GM19035 (cell line): ENCODE results near the gene RPL18.
"Not testable (repeated sequence)": the region's sequence is repeated elsewhere in the genome, so short reads cannot be mapped to it uniquely, and the experiment has no call there.

Experiments used
- ATAC-seq: cut with Tn5 transposase; IDR thresholded peaks from one replicate; pipeline ENCODE4 v1.9.1; 2021; ENCODE audit not compliant: unreplicated experiment

Gene RPL18

DNA sequence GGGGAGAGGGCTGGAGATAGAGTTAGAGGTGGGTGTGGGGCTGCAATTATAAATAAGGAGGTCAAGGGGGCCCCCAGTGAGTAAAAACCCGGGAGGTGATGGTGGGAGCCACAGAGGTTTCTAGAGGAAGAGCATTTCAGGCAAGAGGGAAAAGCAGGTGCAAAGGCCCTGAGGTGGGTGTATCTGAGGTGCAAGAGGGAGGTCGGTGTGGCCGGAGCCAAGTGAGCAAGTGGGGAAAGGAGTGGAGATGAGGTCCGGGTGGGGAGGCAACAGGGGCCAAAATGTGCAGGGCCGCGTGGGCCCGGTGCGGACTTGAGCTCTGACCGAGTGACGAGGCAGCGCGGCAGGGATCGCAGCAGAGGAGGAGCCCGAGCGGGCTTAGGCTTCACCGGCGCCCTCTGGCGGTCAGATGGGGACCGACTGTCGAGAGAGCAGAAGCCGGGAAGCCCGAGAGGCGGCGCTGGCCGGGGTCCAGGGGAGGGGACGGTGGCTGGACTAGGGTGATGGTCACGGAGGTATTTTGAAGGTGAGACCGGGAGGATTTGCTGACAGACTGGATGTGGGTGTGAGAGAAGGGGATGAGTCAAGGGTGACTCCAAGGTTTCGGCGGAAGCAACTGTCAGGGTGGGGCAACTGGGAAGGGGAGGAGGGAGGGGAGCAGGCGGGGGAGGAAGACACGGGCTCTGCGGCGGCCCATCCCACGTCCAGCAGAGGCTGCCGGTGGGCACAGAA is 30.1 kb downstream of the RPL18 start:
- no peak for ATAC-seq

DNA sequence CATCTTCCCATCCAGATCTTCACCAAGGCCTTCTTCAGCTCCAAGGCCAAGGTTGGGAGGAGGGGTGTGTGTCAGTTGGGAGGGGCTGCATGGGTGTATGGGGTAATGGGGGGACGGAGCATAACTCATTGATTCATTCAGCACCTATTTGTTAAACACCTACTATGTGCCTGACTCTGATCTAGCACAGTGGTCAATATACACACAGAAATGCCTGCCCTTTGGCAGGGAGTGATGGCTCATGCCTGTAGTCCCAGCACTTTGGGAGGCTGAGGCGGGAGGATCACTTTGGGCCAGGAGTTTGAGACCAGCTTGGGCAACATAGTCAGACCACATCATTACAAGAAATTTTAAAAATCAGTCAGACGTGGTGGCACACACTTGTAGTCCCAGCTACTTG is 31.6 kb downstream of the RPL18 start:
- no peak for ATAC-seq

DNA sequence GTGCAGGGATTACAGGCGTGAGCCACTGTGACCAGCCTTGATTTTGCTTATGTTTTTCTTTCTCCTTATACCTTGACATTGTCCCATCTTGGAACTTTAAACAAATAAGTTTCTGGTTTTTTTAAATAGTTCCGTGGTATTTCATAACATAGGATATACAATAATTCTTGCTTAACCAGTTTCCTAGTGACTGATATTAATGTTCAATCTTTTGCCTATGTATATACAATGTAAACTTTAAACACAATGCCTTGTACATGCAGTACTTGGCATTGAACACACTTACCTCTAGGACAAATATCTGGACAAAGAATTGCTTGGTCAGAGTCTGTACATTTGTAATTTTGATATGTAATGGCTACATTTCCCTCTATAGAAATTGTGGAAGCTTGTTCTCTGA is 36.8 kb downstream of the RPL18 start:
- ATAC-seq: no peak

DNA sequence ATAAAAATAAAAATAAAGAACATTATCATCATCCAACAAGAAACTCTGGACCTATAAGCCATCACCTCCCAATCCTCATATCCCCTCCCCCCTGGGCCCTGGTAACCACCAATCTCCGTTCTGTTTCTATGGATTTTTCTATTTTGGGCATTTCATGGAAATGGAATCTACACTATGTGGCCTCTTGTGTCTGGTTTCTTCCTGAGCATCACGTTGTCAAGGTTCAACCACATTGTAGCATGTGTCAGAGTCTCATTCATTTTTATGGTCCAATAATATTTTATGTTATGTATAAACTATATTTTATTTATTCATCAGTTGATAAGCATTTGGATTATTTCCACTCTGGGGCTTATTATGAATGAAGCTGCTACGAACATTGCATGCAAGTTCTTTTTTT is 40.1 kb downstream of the RPL18 start:
- no peak for ATAC-seq

DNA sequence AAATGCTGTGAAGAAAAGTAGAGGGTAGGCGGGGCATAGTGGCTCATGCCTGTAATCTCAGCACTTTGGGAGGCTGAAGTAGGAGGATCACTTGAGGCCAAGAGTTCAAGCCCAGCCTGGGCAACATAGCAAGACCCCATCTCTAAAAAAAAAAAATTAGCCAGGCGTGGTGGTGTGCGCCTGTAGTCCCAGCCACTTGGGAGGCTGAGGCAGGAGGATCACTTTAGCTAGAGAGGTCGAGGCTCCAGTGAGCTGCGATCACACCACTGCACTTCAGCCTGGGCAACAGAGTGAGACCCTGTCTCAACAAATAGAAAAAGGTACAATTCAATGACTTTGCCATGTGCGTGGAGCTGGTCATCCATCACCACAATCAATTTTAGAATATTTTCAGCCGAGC is 41.1 kb downstream of the RPL18 start:
- ATAC-seq: not testable (repeated sequence)

DNA sequence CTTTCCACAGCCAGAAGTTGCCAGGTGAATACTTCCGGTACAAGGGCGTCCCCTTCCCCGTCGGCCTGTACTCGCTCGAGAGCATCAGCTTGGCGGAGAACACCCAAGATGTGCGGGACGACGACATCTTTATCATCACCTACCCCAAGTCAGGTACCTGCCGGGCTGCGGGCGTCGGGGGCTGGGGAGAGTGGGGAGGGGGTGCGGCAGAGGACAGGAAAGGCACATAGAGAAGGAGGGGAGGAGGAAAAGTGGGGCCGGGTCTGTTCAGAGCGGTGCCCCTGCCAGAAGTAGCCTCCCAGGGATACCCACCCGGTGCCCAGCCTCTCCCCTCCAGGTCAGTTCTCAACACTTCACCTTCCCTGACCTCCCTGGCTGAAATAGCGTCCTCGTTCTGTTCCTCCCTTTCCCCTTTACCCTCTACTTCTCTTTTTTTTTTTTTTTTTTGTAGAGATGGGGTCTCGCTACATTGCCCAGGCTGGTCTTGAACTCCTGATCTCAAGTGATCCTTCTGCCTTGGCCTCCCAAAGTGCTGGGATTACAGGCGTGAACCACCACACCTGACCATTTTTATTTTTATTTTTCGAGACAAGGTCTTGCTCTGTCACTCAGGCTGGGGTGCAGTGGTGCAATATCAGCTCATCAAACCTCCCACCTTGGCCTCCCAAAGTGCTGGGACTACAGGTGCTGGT is 42.9 kb downstream of the RPL18 start:
- no peak for ATAC-seq

DNA sequence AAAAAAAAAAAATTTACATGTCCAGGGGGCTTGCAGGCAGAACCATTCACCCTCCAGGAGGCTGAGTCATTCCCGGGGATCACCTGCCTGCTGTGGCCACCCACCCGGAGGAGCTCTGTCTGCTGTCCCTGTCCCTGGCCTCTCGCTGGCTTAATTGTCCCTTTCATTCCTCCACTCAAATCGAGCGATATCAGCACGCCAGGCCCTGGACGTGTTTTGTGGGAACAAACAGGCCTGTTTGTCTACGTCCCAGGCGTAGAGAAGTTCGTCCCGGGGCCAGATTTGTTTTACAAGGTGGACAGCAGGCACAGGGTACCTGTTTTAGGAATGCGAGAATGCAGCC is 45.8 kb downstream of the RPL18 start:
- no peak for ATAC-seq

DNA sequence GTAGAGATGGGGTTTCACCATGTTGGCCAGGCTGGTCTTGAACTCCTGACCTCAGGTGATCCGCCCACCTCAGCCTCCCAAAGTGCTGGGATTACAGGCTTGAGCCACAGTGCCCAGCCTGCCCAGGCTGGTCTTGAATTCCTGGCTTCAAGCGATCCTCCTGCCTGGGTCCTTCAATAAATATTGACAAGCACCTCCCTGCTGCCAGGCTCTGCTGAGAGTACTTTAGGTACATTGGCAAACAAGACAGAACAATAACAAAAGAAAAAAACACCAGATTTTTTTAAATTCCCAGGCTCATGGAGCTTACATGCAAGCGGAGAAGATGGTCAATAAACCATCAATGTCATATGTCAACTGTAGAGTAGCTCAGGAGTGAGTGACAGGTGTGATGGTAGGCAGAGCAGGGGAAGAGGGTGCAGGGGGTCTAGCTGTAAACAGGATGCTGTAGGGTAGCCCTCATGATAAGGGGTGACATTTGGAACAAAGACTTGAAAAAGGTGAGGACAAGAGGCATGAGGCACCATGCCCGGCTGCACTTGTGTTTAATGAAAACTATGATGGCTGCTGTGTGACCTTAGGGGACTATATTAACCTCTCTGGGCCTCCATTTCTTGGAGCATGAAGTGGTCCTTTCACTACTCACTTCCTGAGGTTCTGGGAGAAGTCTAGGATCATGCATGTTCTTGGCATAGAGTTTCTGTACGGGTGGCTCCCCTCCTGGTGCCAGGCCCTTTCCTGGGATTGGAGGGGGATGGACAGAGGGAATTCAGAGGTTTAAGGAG is 47.4 kb downstream of the RPL18 start:
- no peak for ATAC-seq

DNA sequence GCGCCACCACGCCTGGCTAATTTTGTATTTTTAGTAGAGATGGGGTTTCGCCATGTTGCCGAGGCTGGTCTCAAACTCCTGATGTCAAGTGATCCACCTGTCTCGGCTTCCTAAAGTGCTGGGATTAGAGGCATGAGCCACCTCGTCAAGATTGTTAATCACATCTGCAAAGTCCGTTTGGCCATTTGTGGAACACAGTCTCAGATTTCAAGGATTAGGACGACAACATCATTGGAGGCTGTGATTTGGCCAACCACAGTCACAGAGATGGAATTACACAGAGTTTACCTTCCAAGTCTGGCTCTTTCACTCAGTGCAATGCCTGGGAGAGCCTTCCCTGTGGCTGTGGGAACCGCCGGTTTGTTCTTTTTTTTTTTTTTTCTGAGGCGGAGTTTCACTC is 49.2 kb downstream of the RPL18 start:
- ATAC-seq: no peak

DNA sequence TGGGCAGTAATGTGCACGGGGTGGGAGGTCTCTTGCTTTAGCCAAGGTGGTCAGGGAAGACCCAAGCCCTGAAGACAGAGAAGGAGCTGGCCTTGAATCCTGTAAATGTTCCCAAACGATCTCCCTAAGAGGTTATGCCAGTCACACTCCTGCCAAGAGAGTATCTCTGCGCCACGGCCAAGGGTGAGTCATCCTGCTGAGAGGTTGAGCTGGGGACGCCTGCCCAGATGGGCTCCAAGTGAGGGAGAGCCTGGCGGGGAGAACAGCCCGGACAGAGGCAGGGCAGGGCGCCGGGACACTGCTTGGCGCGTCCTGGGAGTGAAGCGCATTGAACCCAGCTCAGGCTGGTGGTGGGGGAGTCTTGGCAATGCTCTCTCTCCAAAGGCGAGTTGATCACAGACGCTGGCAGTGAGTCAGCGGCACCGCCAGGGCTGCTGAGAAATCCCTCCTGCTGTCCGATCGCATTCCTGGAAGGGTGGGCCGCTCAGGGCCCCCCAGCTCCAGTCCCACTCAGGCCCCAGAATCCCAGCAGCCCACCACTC is 50.6 kb downstream of the RPL18 start:
- ATAC-seq: no peak
